PC-9 (cell line): ENCODE data around the gene LNP1. TPM values are rescaled to one million over a fixed set of nuclear protein-coding genes. Genes with fewer than 3 reads are reported as not detected.

Experiments
- BruUV-seq: library from RNA; stranded (reverse); fragments of 400-500 nt; replicated peaks from 2 replicates; lab custom pipeline; 2021; lab: Mats Ljungman, UMichigan
- CTCF ChIA-PET: fragments of 300-600 bp; sonication (Branson Sonifier 250); formaldehyde crosslinking; loops from one replicate; lab custom pipeline; 2022; ENCODE audit warnings: antibody characterized with exemption; lab: Charles Lee
- POLR2A ChIA-PET: fragments of 300-600 bp; sonication (Branson Sonifier 250); formaldehyde crosslinking; loops from one replicate; lab custom pipeline; 2022; ENCODE audit warnings: antibody characterized with exemption; ENCODE audit not compliant: unreplicated experiment; lab: Charles Lee
- DNase-seq, 2 experiments: peaks; one replicate each; pipeline versions ENCODE4 v3.0.0 to v3.0.0-alpha.2; 2015 to 2022; ENCODE audit warnings: mixed read lengths in 1 of 2
- H2AFZ ChIP-seq: fragments of 200-600 bp; sonication (generic); 2 replicates; pipeline ENCODE4 v1.8.1; 2017; ENCODE audit warnings: antibody characterized with exemption
- H3F3A ChIP-seq: fragments of 200-600 bp; sonication (generic); 2 replicates; pipeline ENCODE4 v1.8.1; 2017; ENCODE audit warnings: antibody characterized with exemption, mild to moderate bottlenecking, low read depth; ENCODE audit not compliant: insufficient read depth
- H3K27ac ChIP-seq: fragments of 200-600 bp; sonication (generic); 2 replicates; pipeline ENCODE4 v1.6.1; 2016; ENCODE audit warnings: mixed run types
- H3K27me3 ChIP-seq: fragments of 200-600 bp; sonication (generic); 2 replicates; pipeline ENCODE4 v1.6.1; 2016; ENCODE audit warnings: low read depth, mixed run types; ENCODE audit not compliant: insufficient read depth
- H3K36me3 ChIP-seq: fragments of 200-600 bp; sonication (generic); 2 replicates; pipeline ENCODE4 v1.6.1; 2016; ENCODE audit warnings: low read depth, mixed run types
- H3K4me1 ChIP-seq: fragments of 200-600 bp; sonication (generic); replicated peaks from 2 replicates; pipeline ENCODE4 v1.6.1; 2016; ENCODE audit warnings: mixed run types; ENCODE audit not compliant: insufficient read depth
- H3K4me2 ChIP-seq: fragments of 200-600 bp; sonication (generic); 2 replicates; pipeline ENCODE4 v1.6.1; 2017; ENCODE audit warnings: mixed run types
- H3K4me3 ChIP-seq: fragments of 200-600 bp; sonication (generic); 2 replicates; pipeline ENCODE4 v1.6.1; 2016; ENCODE audit warnings: mixed run types
- H3K79me2 ChIP-seq: fragments of 200-600 bp; sonication (generic); 2 replicates; pipeline ENCODE4 v1.6.1; 2017; ENCODE audit warnings: low read depth, mixed run types
- H3K9me2 ChIP-seq: fragments of 200-600 bp; sonication (generic); 2 replicates; pipeline ENCODE4 v1.8.1; 2017; ENCODE audit warnings: mild to moderate bottlenecking; ENCODE audit not compliant: insufficient read depth
- H3K9me3 ChIP-seq: fragments of 200-600 bp; sonication (generic); 2 replicates; pipeline ENCODE4 v1.8.1; 2016; ENCODE audit warnings: low read depth; ENCODE audit not compliant: insufficient read depth
- H4K20me1 ChIP-seq: fragments of 200-600 bp; sonication (generic); 2 replicates; pipeline ENCODE4 v1.8.1; 2017; ENCODE audit not compliant: insufficient read depth
- CTCF ChIP-seq: fragments of 200-600 bp; sonication (generic); conservative IDR thresholded peaks from 2 replicates; pipeline ENCODE4 v1.6.1; 2017; ENCODE audit warnings: mixed run types, antibody characterized with exemption, mild to moderate bottlenecking, moderate library complexity
- EZH2 ChIP-seq: fragments of 200-600 bp; sonication (generic); IDR thresholded peaks from 2 replicates; pipeline ENCODE4 v1.8.0; 2017; ENCODE audit warnings: antibody characterized with exemption, low read depth
- intact Hi-C: fragments of 100-400 bp; cut with micrococcal nuclease; formaldehyde crosslinking; loops from one replicate; pipeline ENCODE4 v1.10.0; 2022; ENCODE audit not compliant: unreplicated experiment
- total RNA-seq: library from RNA; stranded (reverse); gene quantifications from 2 replicates; pipeline ENCODE4 v1.2.3, GENCODE V29; 2021

Gene LNP1
- total RNA-seq, 1 experiment from 2014 or later = 4.8 TPM

- H3K4me1 ChIP-seq = no peaks in the 10 kb centered on the region
- H3K27me3 ChIP-seq = no peaks in the 10 kb centered on the region
- H3K4me3 ChIP-seq = no peak overlapping the region
- H4K20me1 ChIP-seq = no peaks in the 10 kb centered on the region
- H3K36me3 ChIP-seq = no peaks in the 10 kb centered on the region
- H3K9me2 ChIP-seq = no peaks in the 10 kb centered on the region
- H3K27ac ChIP-seq = no peak overlapping the region
- no peak for DNase-seq
- no peaks in the 10 kb centered on the region for H3K79me2 ChIP-seq
- no peaks in the 10 kb centered on the region for H3K9me3 ChIP-seq
- intact Hi-C loops = no loop called here
- no peak overlapping the region for H3K4me2 ChIP-seq
- no peaks in the 10 kb centered on the region for H3F3A ChIP-seq
- CTCF ChIA-PET = no interaction called here
- POLR2A ChIA-PET = no interaction called here
- TF ChIP-seq CTCF = no peak
- no peak for TF ChIP-seq EZH2
- no TSS peak for BruUV-seq
- H2AFZ ChIP-seq = no peak overlapping the region
Measured at GRCh38 chr3:100454677-100455076, 53.3 kb downstream of the LNP1 start.

- POLR2A ChIA-PET = interaction anchor here (0.7 kb wide), 1 partner anchor 24 kb away, joined by 3 read pairs; no protein-coding TSS in a partner anchor
Measured at GRCh38 chr3:100455841-100456550, 54.7 kb downstream of the LNP1 start.

GRCh38 chr3:100456745-100457144 is 55.4 kb downstream of the LNP1 start:
- no peaks in the 10 kb centered on the region for H3K9me3 ChIP-seq
- no peaks in the 10 kb centered on the region for H3K36me3 ChIP-seq
- DNase-seq = no peak
- H3K27me3 ChIP-seq = no peaks in the 10 kb centered on the region
- no peaks in the 10 kb centered on the region for H3K4me1 ChIP-seq
- no peak overlapping the region for H3K4me3 ChIP-seq
- no peaks in the 10 kb centered on the region for H3K79me2 ChIP-seq
- no TSS peak for BruUV-seq
- POLR2A ChIA-PET = no interaction called here
- no peak overlapping the region for H3K27ac ChIP-seq
- H2AFZ ChIP-seq = no peak overlapping the region
- H3F3A ChIP-seq = no peaks in the 10 kb centered on the region
- intact Hi-C loops = no loop called here
- H3K4me2 ChIP-seq = no peak overlapping the region
- TF ChIP-seq EZH2 (no peak), CTCF (no peak)
- H4K20me1 ChIP-seq = no peaks in the 10 kb centered on the region
- CTCF ChIA-PET = interaction anchor here (0.6 to 0.7 kb wide), 2 partner anchors 12 to 625 kb away, joined by 3 read pairs; no protein-coding TSS in a partner anchor
- no peaks in the 10 kb centered on the region for H3K9me2 ChIP-seq

More at GRCh38 chr3:100455841-100456550, 54.7 kb downstream of the LNP1 start:
- H3K9me3 ChIP-seq = no peaks in the 10 kb centered on the region
- intact Hi-C loops = no loop called here
- no peaks in the 10 kb centered on the region for H3K79me2 ChIP-seq
- H2AFZ ChIP-seq = no peak overlapping the region
- H3K4me2 ChIP-seq = no peak overlapping the region
- H3K27me3 ChIP-seq = no peaks in the 10 kb centered on the region
- no peak overlapping the region for H3K4me3 ChIP-seq
- H3K4me1 ChIP-seq = no peaks in the 10 kb centered on the region
- no peak for DNase-seq
- H3K36me3 ChIP-seq = no peaks in the 10 kb centered on the region
- H4K20me1 ChIP-seq = no peaks in the 10 kb centered on the region
- no peak overlapping the region for H3K27ac ChIP-seq
- no peaks in the 10 kb centered on the region for H3K9me2 ChIP-seq
- no TSS peak for BruUV-seq
- H3F3A ChIP-seq = no peaks in the 10 kb centered on the region
- CTCF ChIA-PET = no interaction called here
- TF ChIP-seq EZH2 (no peak), CTCF (no peak)
